Neural progenitor cell (in vitro differentiated cells): Measurements from ENCODE around the gene RBMS1.

ENCODE experiments used
- CTCF ChIP-seq: fragments of 200-600 bp; sonication (generic); IDR thresholded peaks from 2 replicates; pipeline ENCODE4 v1.5.1; 2017; ENCODE audit warnings: antibody characterized with exemption, mild to moderate bottlenecking
- EZH2 ChIP-seq: fragments of 200-600 bp; sonication (generic); IDR thresholded peaks from 2 replicates; pipeline ENCODE4 v1.6.1; 2017; ENCODE audit warnings: antibody characterized with exemption, mild to moderate bottlenecking, moderate library complexity
- EZH2phosphoT487 ChIP-seq: fragments of 200-600 bp; sonication (generic); IDR thresholded peaks from 2 replicates; pipeline ENCODE4 v1.6.1; 2017; ENCODE audit warnings: antibody characterized with exemption

- no peak for TF ChIP-seq CTCF
- no peak for TF ChIP-seq EZH2
- TF ChIP-seq EZH2phosphoT487: no peak
These were observed 127.8 kb downstream of the RBMS1 start for GRCh38 chr2:160365716-160366367.
